ENCODE results near the gene MARCKS.

DNA sequence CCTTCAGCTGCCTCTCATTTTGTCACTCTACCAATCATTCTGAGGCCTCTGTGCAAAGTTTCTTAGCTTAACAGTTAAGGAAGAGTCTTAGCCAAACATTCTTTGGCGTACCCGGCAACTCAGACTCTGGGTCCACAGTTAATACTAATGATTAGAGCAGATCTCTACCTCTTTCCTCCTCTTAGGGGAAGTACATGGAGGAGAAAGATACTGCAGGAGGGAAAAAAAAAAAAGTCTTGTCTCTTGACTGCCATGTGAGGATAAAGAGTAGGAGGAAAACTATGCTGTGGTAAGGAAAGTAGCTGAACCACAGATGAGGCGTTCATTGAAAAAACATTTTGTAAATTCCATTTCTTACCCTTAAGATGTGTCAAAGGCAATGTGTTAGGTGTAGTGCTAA is 44.0 kb upstream of the MARCKS start:
- TF ChIP-seq CTCF (IDR thresholded peaks at IDR 0.05): no peak
- TF ChIP-seq POLR2A (IDR thresholded peaks at IDR 0.05): no peak
- TF ChIP-seq EP300 (IDR thresholded peaks at IDR 0.05): no peak
